GM21723 (cell line): ENCODE results near the gene RGSL1.

Experiments
- ATAC-seq: cut with Tn5 transposase; IDR thresholded peaks from one replicate; pipeline ENCODE4 v1.9.1; 2021; ENCODE audit warnings: mild to moderate bottlenecking, moderate library complexity; ENCODE audit not compliant: unreplicated experiment

RGSL1 gene

DNA sequence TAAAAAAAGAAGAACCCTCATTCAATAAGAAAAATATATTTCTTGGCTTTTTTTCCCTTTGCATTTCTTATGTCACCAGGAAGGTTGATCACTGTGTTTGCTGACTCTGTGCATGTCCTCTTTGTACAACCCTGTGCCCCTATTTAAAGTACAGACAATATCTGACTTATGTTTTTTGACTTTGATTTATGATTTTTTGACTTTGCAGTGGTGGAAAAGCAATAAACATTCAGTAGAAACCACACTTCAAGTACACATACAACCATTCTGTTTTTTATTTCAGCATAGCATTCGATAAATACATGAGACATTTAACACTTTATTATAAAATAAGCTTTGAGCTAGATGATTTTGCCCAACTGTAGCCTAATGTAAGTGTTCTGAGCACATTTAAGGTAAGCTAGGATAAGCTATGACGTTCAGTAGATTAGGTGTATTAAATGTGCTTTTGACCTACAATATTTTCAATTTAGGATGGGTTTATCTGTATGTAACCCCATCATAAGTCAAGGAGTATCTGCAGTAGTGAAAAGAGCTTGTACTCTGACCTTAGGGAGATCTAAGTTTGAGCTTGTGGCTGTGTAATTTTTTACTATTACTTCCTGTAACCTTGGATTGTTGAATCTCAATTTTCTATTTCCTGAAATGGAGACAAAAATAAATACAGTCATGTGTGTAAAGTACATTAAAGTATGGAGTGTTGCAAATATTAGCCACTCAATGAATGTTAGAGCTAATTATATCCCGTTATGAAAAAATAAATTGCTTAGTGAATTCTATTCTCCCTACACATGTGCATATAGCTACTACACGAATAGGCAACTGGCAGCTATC lies 137.9 kb downstream of the RGSL1 start:
- peak; percentile 22 for ATAC-seq

DNA sequence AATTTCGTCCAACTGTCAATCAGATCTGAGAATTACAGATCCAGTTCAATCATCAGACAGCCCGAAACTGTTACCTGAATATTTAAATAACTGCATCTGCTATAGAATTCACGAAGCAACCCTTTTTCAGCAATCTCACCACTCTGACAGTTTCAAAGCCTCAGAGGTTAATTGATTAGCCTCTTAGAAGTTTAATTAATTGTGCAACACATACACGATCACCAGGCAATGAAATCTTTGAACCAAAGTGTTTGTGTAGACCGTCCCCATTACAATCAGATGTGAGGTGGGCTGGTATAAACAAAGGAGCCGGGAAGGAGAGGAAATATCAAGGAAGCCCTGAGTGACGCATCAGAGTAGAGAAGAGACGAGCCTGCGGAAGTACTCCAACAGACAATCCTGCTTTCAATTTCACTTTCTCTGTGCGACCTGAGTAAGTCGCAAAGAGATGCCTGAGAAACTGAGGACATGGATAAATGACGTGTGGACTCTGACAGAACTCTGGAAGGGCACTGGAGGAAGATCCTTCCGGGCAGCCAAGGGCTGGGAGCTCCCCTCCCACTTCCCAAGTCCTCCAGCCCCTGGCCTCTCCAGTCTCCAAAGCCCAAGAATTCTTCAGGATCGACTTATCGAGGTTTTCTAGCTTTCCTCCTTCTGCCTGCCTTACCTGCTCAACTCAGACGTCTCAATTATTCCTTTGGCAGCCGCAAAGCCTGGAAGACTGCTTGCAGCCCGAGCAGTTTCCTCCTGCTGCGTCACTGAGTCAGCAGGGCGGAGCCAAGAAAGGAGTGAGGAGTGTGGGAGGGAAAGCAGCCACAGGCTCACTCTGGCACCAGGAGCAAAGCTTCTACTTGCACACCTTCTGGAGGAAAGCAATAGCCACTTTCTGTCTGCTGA lies 138.8 kb downstream of the RGSL1 start, which contains the start of gene RNASEL:
RNASEL (minus strand) TSS at position 757 of the 897 bp plus-strand sequence. CDS start 2,450 bp downstream, outside the sequence.
- ATAC-seq, result peak; percentile 93

DNA sequence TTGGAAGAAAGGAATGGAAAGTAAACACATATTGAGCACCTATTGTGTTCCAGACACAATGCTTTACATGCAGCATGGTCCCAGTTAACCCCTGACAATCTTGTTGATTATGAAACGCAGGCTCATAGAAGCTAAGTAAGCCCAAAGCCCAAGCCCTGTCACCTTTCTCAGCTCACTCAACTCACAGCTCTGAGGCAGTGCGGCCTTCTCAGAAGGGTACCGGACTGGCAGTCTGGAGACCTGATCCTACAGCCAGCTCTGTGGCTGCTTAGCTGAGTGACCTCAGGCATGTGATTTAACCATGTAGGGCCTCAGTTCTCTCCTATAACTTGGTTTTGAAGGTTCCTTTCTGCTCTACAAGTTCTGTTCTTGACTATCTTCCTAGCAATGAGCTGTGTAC lies 139.6 kb downstream of the RGSL1 start:
- no peak for ATAC-seq

- no peak for ATAC-seq
Measured at GRCh38 chr1:182589931-182590330, 140.0 kb downstream of the RGSL1 start.

DNA sequence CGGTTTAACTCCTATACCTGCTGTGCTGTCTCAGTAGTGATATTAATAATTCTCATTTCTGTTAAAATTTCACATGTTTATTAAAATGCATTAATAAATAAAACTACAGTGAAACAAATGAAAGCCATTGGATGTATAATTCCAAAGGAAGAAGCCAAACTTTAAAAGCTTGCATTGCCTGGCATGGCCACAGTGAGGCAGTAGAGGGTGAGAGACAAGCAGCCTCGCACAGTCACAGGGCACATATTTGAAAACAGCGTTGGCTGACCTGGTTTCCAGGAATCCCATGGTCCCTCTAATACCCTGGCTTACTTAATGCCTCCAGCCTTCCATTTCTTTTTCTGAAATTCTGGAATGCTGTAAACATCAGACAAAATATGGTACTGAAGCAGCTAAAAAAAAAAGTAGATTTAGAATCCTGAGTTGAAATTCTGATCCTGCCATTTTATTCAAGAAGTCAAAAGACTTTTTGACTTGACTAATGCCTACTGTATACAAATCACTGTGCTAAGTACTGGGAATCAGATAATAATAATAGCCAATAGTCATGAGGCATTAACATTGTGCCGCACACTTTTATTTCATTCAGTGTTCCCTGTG lies 145.8 kb downstream of the RGSL1 start:
- no peak for ATAC-seq

GRCh38 chr1:182596934-182597333 lies 147.0 kb downstream of the RGSL1 start:
- ATAC-seq, result no peak

DNA sequence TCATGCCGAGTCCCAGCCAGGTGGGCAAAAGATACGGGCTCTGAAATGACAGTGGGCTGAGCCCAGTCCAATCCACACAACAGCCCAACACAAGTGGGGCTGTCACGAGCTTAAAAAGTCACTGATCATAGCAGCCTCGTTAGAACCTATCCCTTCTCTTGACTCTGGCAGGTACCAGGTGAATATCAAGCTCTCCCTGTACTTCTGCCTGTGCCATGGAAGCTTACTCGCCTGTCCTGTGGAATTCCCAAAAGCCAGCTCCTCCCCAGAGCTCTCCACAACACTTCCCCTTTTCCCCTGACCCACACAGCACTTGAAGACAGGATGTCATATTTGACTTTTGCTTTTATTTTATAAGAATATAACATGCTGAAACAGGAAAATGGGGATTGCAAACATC lies 148.3 kb downstream of the RGSL1 start:
- no peak for ATAC-seq

- ATAC-seq, result no peak
Measured at GRCh38 chr1:182599339-182599738, 149.4 kb downstream of the RGSL1 start.

GRCh38 chr1:182600036-182600713 lies 150.2 kb downstream of the RGSL1 start:
- no peak for ATAC-seq

DNA sequence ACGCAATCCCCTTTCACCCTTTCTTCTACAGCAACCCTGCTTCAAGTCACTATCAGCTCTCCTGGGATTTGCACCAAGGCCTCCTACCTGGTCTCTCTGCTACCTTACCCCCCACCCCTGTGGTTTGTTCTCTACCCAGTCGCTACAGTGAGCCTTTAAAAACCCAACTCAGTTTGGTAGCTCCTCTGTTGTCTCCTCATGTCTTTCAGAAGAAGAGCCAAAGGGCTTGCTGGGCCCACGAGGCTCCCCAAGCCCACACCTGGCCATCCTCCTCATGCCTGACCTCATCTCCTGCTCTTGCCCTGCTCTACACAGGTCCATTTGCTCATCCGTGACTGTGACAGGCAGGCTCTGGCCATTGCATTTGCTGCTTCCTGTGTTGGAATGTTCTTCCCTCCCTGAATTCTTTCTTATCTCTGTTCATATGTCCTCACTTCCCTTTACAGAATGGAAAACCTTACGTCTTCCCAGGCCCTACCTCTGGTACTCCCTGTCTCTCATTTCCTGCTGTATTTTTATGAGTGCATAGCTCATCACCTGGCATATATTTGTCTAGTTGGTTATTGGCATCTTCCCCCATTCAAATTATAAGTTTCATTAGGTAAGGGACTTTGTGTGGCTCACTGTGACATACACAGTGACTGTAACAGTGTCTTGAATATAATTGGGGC lies 150.9 kb downstream of the RGSL1 start:
- ATAC-seq, result no peak

- ATAC-seq, result peak; percentile 25
Measured at GRCh38 chr1:182601416-182601786, 151.5 kb downstream of the RGSL1 start.

DNA sequence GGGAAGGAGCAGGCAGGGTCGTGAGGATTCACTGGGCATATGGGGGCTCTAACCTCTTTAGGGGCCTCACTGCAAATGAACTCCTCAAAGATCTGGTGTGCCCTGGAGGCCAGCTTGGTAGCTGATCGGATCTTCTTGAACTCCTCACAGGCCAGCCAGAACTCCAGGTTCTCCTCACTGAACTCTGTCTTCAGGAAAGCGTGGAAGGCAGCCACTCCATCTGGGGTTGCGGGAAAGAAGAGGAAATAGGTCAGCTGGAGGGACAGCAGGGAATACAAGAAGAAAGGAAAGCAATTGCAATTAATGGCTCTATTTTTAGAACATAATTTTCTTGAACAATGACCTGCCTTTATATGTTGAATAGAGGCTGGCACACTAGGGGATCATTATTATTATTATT lies 152.0 kb downstream of the RGSL1 start:
- no peak for ATAC-seq

DNA sequence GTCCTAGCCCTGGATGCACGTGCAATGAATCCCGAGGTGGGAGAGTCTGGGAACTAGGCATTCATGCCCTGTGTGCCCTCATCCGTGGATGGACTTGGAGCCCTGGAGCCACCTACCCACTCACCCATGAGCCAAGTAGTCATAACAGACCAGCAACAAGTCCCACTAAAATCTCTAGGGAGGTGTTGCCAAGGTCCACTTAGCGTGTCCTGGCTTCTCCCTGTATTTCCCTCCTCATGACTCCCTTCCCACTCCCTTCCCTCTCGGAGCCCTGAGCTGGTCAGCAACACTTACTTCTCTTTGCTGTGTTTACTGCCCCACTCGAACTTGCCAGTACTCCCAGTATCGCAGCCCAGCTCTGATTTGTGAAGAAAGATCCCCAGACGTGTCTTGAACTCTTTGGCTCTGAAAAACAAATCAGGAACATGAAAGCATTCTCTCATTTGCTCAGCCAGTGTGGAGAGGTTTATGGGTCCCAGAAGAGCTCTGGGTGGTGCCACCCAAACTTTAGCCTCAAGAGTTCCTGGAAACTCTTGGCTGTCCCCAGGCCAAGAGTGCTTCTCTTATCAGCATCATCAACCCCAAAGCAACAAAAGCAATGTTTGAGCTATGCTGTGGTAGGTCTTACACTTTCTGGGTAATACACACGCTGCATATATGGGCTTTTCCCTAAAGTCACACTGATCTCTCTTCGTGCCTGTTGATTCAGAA lies 153.1 kb downstream of the RGSL1 start:
- ATAC-seq, result no peak

GRCh38 chr1:182603646-182604174 lies 153.8 kb downstream of the RGSL1 start:
- peak; percentile 17 for ATAC-seq

DNA sequence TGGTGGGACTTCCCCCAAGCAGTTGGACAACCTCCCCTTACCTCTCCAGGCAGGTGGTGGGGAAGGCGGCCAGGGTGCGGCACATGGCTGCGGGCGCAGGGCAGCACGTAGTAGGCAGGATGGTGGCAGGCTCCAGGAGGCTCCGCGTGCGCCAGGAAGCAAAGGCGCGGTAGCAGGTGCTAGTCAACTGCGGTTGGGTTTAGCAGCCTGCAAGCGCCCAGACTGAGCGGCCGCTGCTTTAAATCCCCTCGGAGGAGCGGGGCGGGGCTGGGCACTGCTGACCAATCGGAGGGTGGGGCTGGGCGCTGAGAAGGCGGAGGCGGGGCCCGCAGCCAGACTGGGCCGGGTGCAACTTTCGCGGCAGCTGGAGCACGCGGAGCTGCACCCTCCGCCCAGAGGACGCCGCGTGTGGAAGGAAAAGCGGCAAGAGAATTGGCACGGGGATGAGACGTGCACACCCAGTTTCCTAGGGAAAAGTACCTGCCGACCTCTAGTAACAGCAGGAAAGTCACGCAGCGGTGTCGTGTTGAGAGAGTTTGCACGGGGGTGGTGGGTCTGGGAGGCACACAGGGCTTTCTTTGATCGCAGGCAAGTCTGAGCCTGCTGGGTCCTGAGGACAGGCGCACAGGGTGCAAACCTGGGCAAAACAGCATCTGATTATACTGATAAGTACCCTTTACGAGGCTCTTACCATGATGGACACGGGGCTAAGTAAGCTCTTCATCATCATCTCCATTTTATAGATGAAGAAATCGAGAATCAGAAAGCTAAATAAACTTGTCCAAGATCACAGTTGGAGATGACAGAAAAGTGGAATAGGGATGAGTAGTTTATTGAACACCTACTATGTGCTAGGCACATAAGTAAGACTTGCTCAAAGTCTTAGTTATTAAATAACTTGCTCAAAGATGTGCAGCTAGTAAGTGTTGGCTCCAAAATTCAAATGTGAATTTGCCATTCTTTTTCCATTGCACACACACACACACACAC lies 154.5 kb downstream of the RGSL1 start, which contains the start of gene RGS16:
RGS16 (minus strand) TSS at position 215 of the 990 bp plus-strand sequence; CDS start at position 85, 130 bp downstream.
- ATAC-seq, result peak; percentile 88

GRCh38 chr1:182607566-182607965 lies 157.6 kb downstream of the RGSL1 start:
- ATAC-seq, result no peak

DNA sequence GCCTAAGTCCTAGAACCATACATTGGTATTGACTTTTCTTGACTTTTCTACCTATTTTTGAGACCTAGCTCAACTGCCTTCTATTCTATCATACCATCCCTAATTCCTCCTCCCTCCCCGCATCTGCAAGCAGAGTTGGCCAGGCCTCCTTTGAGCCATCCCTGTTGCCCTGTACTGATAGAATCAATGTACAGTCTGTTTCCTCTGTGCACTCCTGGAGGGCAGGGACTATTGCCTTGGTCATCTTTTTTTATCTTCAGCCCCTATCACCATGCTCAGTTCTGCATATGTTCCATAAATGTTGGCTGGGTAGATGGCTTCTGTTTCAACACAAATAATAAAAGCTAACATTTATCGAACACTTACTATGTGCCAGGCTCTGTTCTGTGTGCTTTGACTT lies 158.3 kb downstream of the RGSL1 start:
- ATAC-seq, result no peak
